ENCODE measurements around the gene ABHD16B. TPM values are rescaled to one million over a fixed set of nuclear protein-coding genes. Genes with fewer than 3 reads are reported as not detected.

The ABHD16B gene
- total RNA-seq: not detected

DNA sequence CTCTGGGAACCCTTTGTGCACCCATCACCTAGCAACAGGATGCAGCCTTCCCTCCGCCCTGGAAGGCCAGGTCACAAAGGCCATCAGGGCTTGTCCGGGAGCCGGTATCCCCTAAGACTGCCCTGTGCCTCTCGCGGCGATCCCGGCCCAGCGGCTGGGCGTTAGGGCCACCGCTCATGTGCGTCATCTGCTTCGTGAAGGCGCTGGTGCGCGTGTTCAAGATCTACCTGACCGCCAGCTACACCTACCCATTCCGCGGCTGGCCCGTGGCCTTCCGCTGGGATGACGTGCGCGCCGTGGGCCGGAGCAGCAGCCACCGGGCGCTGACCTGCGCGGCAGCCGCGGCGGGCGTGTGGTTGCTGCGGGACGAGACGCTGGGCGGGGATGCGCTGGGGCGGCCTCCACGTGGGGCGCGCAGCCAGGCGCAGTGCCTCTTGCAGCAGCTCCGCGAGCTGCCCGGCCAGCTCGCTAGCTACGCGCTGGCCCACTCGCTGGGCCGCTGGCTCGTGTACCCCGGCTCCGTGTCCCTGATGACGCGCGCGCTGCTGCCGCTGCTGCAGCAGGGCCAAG, at the start of gene ABHD16B:
ABHD16B (plus strand) TSS at position 134 of the 570 bp plus-strand sequence; CDS start at position 177, 43 bp downstream.
- TF ChIP-seq, protein P1, sequence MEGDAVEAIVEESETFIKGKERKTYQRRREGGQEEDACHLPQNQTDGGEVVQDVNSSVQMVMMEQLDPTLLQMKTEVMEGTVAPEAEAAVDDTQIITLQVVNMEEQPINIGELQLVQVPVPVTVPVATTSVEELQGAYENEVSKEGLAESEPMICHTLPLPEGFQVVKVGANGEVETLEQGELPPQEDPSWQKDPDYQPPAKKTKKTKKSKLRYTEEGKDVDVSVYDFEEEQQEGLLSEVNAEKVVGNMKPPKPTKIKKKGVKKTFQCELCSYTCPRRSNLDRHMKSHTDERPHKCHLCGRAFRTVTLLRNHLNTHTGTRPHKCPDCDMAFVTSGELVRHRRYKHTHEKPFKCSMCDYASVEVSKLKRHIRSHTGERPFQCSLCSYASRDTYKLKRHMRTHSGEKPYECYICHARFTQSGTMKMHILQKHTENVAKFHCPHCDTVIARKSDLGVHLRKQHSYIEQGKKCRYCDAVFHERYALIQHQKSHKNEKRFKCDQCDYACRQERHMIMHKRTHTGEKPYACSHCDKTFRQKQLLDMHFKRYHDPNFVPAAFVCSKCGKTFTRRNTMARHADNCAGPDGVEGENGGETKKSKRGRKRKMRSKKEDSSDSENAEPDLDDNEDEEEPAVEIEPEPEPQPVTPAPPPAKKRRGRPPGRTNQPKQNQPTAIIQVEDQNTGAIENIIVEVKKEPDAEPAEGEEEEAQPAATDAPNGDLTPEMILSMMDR (IDR thresholded peaks at IDR 0.05; ENCODE audit: low read depth): no peak

DNA sequence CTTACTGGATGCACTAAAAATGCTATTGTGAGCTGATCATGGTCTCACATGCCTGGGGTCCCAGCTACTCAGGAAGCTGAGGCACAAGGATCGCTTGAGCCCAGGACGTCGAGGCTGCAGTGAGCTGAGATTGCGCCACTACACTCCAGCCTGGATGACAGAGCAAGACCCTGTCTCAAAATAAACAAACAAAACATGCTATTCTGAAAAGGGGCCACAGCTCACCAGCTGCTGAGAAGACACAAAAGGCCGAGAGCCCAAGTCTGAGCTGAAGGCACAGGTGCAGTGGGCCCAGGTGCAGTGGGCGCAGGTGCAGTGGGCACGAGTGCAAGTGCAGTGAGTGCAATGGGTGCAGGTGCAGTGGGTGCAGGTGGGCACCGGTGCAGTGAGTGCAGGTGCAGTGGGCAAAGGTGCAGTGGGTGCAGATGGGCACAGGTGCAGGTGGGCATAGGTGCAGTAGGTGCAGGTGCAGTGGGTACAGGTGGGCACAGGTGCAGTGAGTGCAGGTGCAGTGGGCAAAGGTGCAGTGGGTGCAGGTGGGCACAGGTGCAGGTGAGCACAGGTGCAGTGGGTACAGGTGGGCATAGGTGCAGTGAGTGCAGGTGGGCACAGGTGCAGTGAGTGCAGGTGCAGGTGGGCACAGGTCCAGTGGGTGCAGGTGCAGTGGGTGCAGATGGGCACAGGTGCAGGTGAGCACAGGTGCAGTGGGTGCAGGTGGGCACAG, 46.2 kb upstream of the ABHD16B start:
- TF ChIP-seq, protein P1 (IDR thresholded peaks at IDR 0.05; ENCODE audit: low read depth): no peak

DNA sequence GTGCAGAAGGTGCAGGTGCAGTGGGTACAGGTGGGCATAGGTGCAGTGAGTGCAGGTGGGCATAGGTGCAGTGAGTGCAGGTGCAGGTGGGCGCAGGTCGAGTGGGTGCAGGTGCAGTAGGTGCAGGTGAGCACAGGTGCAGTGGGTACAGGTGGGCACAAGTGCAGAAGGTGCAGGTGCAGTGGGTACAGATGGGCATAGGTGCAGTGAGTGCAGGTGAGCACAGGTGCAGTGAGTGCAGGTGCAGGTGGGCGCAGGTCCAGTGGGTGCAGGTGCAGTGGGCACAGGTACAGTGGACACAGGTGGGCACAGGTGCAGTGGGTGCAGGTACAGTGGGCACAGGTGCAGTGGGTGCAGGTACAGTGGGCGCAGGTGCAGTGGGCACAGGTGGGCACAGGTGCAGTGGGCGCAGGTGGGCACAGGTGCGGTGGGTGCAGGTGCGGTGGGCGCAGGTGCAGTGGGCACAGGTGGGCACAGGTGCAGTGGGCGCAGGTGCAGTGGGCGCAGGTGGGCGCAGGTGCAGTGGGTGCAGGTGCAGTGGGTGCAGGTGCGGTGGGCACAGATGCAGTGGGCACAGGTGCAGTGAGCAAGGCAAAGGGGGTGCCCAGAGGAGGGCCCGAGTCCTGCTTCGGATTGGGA, 45.6 kb upstream of the ABHD16B start:
- TF ChIP-seq, protein P1 (IDR thresholded peaks at IDR 0.05; ENCODE audit: low read depth): no peak

DNA sequence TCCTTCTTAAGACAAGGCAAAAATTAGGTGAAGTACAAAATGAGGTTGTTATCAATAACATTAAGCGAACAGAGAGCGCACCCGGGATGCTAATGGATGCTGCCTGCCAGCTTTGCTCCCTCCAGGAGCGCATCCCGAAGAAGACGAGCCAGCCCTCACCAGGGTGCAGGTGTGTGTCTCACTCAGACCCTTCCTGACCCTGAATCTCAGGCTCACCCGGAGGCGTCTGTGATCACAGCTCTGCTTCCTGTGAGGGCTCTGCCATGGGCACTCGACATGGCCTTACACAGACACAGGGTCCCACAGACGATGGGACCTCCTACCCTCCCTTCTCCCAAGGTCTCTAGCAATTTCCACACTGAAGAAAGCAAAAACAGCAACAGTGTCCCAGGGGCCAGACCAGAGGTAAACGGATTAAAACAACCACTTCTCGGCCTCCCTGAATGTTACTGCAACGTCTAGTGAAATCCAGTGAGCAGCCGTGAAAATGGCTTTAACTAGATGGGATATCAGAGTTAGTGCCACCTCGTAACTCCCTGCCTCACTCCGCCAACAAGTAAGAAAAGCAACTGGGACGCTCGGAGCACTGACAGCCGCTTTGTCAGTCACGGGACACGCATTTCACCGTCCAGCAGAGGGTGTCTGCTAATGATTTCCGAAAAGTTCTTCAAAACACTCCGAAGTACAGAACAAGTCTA, 41.9 kb upstream of the ABHD16B start:
- TF ChIP-seq, protein P1 (IDR thresholded peaks at IDR 0.05; ENCODE audit: low read depth): no peak

DNA sequence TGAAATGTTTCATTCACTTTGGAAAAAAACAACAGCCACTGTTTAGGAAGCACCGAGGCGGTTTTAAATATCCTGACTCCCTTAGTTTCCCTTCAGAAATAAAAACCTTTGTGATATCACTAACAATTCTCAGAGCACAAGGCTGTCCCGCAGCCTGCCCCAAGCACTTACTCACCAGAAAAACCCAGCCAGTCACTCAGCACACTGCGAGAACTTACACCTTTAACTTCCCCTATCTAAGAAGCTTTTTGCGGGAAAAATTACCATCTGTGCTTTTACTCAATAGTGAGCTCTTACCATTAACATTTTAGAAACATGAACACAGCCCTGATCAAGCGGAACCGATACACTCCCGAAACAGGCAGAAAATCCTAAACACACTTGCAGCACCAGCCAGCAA, 39.5 kb upstream of the ABHD16B start:
- TF ChIP-seq, protein P1 (IDR thresholded peaks at IDR 0.05; ENCODE audit: low read depth): no peak

DNA sequence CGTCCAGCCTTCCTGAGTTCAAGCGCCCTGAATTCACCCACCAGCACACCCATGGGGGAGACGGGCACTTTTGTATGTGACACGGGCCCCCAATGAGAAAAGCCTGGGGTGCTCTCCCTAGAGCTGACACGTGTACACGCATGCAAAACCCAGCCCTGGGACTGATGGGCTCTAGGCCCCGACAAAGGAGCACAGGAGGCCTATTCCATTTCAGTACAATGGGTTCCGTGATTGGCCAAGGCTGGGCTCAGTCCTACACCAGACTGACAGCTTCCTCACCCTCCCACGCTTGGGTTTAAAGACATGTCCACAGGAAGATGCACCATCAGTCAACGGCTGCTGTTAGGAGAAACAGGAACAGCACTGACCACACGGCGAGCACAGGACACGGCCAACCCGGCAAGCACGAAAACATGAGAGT, 39.0 kb upstream of the ABHD16B start:
- TF ChIP-seq, protein P1 (IDR thresholded peaks at IDR 0.05; ENCODE audit: low read depth): no peak

All from subcutaneous adipose tissue (tissue), 4 donors.